ENCODE results near the gene ARHGEF1. TPM values are rescaled to one million over a fixed set of nuclear protein-coding genes. Genes with fewer than 3 reads are reported as not detected.

The ARHGEF1 gene
- total RNA-seq, 1 experiment from 2014 or later = 69.5 TPM

DNA sequence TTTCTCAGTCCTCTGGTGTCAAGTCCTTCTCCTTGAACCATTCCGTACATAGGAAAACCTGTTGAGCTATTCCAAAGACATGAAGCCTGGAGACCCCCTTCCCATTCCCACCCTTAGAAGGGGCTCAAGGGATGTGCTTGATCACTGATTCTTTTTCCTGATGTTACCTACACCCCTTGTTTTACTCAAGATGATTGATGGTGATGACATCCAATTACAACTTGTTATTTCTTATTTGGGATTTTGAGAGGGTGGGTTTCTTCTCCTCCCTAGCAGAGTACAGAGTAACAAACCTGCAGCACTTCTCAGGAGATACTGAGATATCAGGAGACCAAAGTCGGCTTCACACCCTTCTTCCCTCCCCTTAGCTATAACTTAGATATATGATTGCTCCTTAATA is 29.6 kb upstream of the ARHGEF1 start:
- CTCF ChIA-PET = no interaction called here

DNA sequence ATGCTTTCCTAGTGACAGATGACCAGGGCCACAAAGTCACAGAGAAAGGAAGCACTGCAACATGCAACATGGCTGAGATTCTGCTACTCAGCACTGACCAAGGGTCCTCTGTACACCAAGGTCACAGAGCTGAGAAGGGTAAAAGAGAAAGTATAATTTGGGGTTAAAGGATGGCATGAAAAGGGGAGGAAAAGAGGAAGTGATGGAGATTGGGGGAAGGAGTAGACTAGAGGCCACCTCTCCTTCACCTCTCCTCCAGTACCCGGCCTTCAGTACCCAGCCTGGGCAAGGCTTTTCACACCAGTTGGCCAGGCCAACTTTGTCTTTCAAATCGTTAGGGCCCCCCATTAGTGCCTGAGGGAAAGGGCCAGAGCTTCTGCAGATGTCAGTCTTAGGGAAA is 29.2 kb upstream of the ARHGEF1 start:
- no TSS peak for BruUV-seq (replicated peaks)
- ChIA-PET POLR2A (no interaction called here), CTCF (no interaction called here)
- Histone ChIP-seq H3K4me1 (ENCODE audit: control insufficient read depth, insufficient read depth, low read length) (no peaks in the 10 kb centered on the region), H3K27me3 (ENCODE audit: control insufficient read depth, insufficient read depth, low read length) (peaks cover 7% of the 10 kb centered on the region), H3K9me3 (ENCODE audit: control insufficient read depth, insufficient read depth, low read depth, low read length) (no peaks in the 10 kb centered on the region), H3K27ac (ENCODE audit: low read length) (no peak overlapping the region), H3K36me3 (ENCODE audit: control insufficient read depth, insufficient read depth, low read length) (no peaks in the 10 kb centered on the region), H3K4me3 (ENCODE audit: low read depth in 2 of 2, low read length in 2 of 2) (no peak overlapping the region)
- TF ChIP-seq, protein P1, sequence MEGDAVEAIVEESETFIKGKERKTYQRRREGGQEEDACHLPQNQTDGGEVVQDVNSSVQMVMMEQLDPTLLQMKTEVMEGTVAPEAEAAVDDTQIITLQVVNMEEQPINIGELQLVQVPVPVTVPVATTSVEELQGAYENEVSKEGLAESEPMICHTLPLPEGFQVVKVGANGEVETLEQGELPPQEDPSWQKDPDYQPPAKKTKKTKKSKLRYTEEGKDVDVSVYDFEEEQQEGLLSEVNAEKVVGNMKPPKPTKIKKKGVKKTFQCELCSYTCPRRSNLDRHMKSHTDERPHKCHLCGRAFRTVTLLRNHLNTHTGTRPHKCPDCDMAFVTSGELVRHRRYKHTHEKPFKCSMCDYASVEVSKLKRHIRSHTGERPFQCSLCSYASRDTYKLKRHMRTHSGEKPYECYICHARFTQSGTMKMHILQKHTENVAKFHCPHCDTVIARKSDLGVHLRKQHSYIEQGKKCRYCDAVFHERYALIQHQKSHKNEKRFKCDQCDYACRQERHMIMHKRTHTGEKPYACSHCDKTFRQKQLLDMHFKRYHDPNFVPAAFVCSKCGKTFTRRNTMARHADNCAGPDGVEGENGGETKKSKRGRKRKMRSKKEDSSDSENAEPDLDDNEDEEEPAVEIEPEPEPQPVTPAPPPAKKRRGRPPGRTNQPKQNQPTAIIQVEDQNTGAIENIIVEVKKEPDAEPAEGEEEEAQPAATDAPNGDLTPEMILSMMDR (IDR thresholded peaks at IDR 0.05) = no peak
- no peak for TF ChIP-seq POLR2AphosphoS5 (IDR thresholded peaks at IDR 0.05; ENCODE audit: low read depth, low read length)
- no peak for TF ChIP-seq TCF7L2 (IDR thresholded peaks at IDR 0.05; ENCODE audit: low read depth, low read length)
- TF ChIP-seq, protein P2, sequence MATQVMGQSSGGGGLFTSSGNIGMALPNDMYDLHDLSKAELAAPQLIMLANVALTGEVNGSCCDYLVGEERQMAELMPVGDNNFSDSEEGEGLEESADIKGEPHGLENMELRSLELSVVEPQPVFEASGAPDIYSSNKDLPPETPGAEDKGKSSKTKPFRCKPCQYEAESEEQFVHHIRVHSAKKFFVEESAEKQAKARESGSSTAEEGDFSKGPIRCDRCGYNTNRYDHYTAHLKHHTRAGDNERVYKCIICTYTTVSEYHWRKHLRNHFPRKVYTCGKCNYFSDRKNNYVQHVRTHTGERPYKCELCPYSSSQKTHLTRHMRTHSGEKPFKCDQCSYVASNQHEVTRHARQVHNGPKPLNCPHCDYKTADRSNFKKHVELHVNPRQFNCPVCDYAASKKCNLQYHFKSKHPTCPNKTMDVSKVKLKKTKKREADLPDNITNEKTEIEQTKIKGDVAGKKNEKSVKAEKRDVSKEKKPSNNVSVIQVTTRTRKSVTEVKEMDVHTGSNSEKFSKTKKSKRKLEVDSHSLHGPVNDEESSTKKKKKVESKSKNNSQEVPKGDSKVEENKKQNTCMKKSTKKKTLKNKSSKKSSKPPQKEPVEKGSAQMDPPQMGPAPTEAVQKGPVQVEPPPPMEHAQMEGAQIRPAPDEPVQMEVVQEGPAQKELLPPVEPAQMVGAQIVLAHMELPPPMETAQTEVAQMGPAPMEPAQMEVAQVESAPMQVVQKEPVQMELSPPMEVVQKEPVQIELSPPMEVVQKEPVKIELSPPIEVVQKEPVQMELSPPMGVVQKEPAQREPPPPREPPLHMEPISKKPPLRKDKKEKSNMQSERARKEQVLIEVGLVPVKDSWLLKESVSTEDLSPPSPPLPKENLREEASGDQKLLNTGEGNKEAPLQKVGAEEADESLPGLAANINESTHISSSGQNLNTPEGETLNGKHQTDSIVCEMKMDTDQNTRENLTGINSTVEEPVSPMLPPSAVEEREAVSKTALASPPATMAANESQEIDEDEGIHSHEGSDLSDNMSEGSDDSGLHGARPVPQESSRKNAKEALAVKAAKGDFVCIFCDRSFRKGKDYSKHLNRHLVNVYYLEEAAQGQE (IDR thresholded peaks at IDR 0.05; ENCODE audit: insufficient read depth in 1 of 2, low read depth in 2 of 2, low read length in 1 of 2) = no peak
- TF ChIP-seq SIN3A (IDR thresholded peaks at IDR 0.05; ENCODE audit: borderline replicate concordance, insufficient read depth, low read depth, low read length) = no peak
- intact Hi-C loops (cut with micrococcal nuclease; ENCODE audit: unreplicated experiment) (no loop called here), in situ Hi-C loops (cut with HindIII; ENCODE audit: low pct_unique_long_range_greater_than_20kb, low sequenced_read_pairs) (no loop called here)
- DNase-seq (ENCODE audit: low read depth, low spot score) (no peak), ATAC-seq (no peak)

More for the DNA sequence above, 29.6 kb upstream of the ARHGEF1 start:
- Histone ChIP-seq H3K4me1 (ENCODE audit: control insufficient read depth, insufficient read depth, low read length) (no peaks in the 10 kb centered on the region), H3K36me3 (ENCODE audit: control insufficient read depth, insufficient read depth, low read length) (no peaks in the 10 kb centered on the region), H3K27me3 (ENCODE audit: control insufficient read depth, insufficient read depth, low read length) (peaks cover 7% of the 10 kb centered on the region), H3K9me3 (ENCODE audit: control insufficient read depth, insufficient read depth, low read depth, low read length) (no peaks in the 10 kb centered on the region), H3K4me3 (ENCODE audit: low read depth in 2 of 2, low read length in 2 of 2) (no peak overlapping the region), H3K27ac (ENCODE audit: low read length) (no peak overlapping the region)
- no peak for ATAC-seq
- in situ Hi-C loops (cut with HindIII; ENCODE audit: low pct_unique_long_range_greater_than_20kb, low sequenced_read_pairs) (no loop called here), intact Hi-C loops (cut with micrococcal nuclease; ENCODE audit: unreplicated experiment) (no loop called here)
- POLR2A ChIA-PET = no interaction called here
- TF ChIP-seq, protein P1 (IDR thresholded peaks at IDR 0.05) = no peak
- TF ChIP-seq SIN3A (IDR thresholded peaks at IDR 0.05; ENCODE audit: borderline replicate concordance, insufficient read depth, low read depth, low read length) (no peak), POLR2AphosphoS5 (IDR thresholded peaks at IDR 0.05; ENCODE audit: low read depth, low read length) (no peak), TCF7L2 (IDR thresholded peaks at IDR 0.05; ENCODE audit: low read depth, low read length) (no peak)
- TF ChIP-seq, protein P2 (IDR thresholded peaks at IDR 0.05; ENCODE audit: insufficient read depth in 1 of 2, low read depth in 2 of 2, low read length in 1 of 2) = no peak
- BruUV-seq (replicated peaks) = no TSS peak
- DNase-seq (ENCODE audit: low read depth, low spot score) = no peak

Measured in Panc1 (cell line).